ENCODE data around the gene TUBGCP2. TPM values are rescaled to one million over a fixed set of nuclear protein-coding genes. Genes with fewer than 3 reads are reported as not detected.

The TUBGCP2 gene
- total and polyA plus RNA-seq, 3 donors from 2014 or later, result 76.0 to 101 (median 84.3) TPM

- intact Hi-C loops (cut with DNase I; ENCODE audit: low total_unique reads), result no loop called here
- H3K27ac ChIP-seq, result no peak overlapping the region
- 57 to 60% methylated on average over 9 to 12 of the region's 12 CpGs for WGBS, 2 donors
- H3K4me1 ChIP-seq, result peaks cover 11% of the 10 kb centered on the region
- H3K9me3 ChIP-seq, result no peaks in the 10 kb centered on the region
- TF ChIP-seq CTCF (IDR thresholded peaks at IDR 0.05) (no peak), POLR2A (IDR thresholded peaks at IDR 0.05) (no peak)
- H3K27me3 ChIP-seq, result no peaks in the 10 kb centered on the region
- no peaks in the 10 kb centered on the region for H3K36me3 ChIP-seq (ENCODE audit: low read depth, missing control alignments)
- H3K4me3 ChIP-seq, result no peak overlapping the region
- no peak for DNase-seq
Observed at GRCh38 chr10:133327651-133328357, 19.1 kb upstream of the TUBGCP2 start.

GRCh38 chr10:133326745-133327650 lies 18.3 kb upstream of the TUBGCP2 start:
- intact Hi-C loops (cut with DNase I; ENCODE audit: low total_unique reads), result no loop called here

GRCh38 chr10:133326223-133326551 lies 17.5 kb upstream of the TUBGCP2 start:
- no peaks in the 10 kb centered on the region for H3K36me3 ChIP-seq (ENCODE audit: low read depth, missing control alignments)
- intact Hi-C loops (cut with DNase I; ENCODE audit: low total_unique reads), result no loop called here
- H3K4me1 ChIP-seq, result peaks cover 11% of the 10 kb centered on the region
- 18 to 30% methylated on average over 9 of the region's 9 CpGs for WGBS, 2 donors
- TF ChIP-seq POLR2A (IDR thresholded peaks at IDR 0.05), result no peak
- no peak for TF ChIP-seq CTCF (IDR thresholded peaks at IDR 0.05)
- DNase-seq, result no peak
- no peaks in the 10 kb centered on the region for H3K27me3 ChIP-seq
- no peaks in the 10 kb centered on the region for H3K9me3 ChIP-seq
- no peak overlapping the region for H3K27ac ChIP-seq
- peak overlapping the region in 1 of 2 donors; percentile 21 for H3K4me3 ChIP-seq

More at GRCh38 chr10:133326745-133327650, 18.3 kb upstream of the TUBGCP2 start:
- DNase-seq, result no peak
- Histone ChIP-seq H3K36me3 (ENCODE audit: low read depth, missing control alignments) (no peaks in the 10 kb centered on the region), H3K27me3 (no peaks in the 10 kb centered on the region), H3K4me3 (no peak overlapping the region), H3K4me1 (peaks cover 11% of the 10 kb centered on the region), H3K27ac (no peak overlapping the region), H3K9me3 (no peaks in the 10 kb centered on the region)
- TF ChIP-seq POLR2A (IDR thresholded peaks at IDR 0.05) (no peak), CTCF (IDR thresholded peaks at IDR 0.05) (no peak)
- WGBS, 2 donors, result 58 to 62% methylated on average over 13 to 28 of the region's 28 CpGs

- H3K27me3 ChIP-seq, result no peaks in the 10 kb centered on the region
- intact Hi-C loops (cut with DNase I; ENCODE audit: low total_unique reads), result no loop called here
- no peak for TF ChIP-seq CTCF (IDR thresholded peaks at IDR 0.05)
- TF ChIP-seq POLR2A (IDR thresholded peaks at IDR 0.05), result no peak
- DNase-seq, result no peak
- H3K36me3 ChIP-seq (ENCODE audit: low read depth, missing control alignments), result no peaks in the 10 kb centered on the region
- H3K4me1 ChIP-seq, result peaks cover 11% of the 10 kb centered on the region
- H3K27ac ChIP-seq, result no peak overlapping the region
- H3K4me3 ChIP-seq, result peak overlapping the region; percentile 21 to 40
- H3K9me3 ChIP-seq, result no peaks in the 10 kb centered on the region
- WGBS, 2 donors, result 1 to 2% methylated on average over 44 to 53 of the region's 91 CpGs
Observed at GRCh38 chr10:133325440-133326222, 17.0 kb upstream of the TUBGCP2 start.

Data from testis (tissue), 3 donors.